SU-DHL-6 (cell line): ENCODE data around the gene LATS1.

Experiments
- CTCF ChIP-seq: fragments of 200-600 bp; sonication (generic); IDR thresholded peaks from one replicate; pipeline ENCODE4 v1.5.1; 2017; ENCODE audit warnings: antibody characterized with exemption, mild to moderate bottlenecking, low read length, moderate library complexity; ENCODE audit not compliant: insufficient read depth, poor library complexity, severe bottlenecking
- EZH2phosphoT487 ChIP-seq: fragments of 200-600 bp; sonication (generic), shearing (Covaris generic); conservative IDR thresholded peaks from 2 replicates; pipeline ENCODE4 v1.6.1; 2018; ENCODE audit warnings: mild to moderate bottlenecking, antibody characterized with exemption, low read length, moderate library complexity, mixed read lengths

GRCh38 chr6:149727793-149728498 is 10.0 kb upstream of the LATS1 start:
- TF ChIP-seq CTCF = no peak
- TF ChIP-seq EZH2phosphoT487 = no peak
